Uterus (tissue), 2 donors: ENCODE results near the gene RNASE2.

Source experiments
- CTCF ChIP-seq, 4 experiments: fragments of 200-600 bp in 2 of 4; fragments of 450-650 bp in 2 of 4; sonication (generic) in 2 of 4; IDR thresholded peaks; one replicate each; pipeline ENCODE4 v1.5.1; 2016 to 2019; ENCODE audit warnings: antibody characterized with exemption in 4 of 4, mild to moderate bottlenecking in 2 of 4, moderate library complexity in 1 of 4
- POLR2A ChIP-seq, 2 donors: fragments of 450-650 bp; IDR thresholded peaks; one replicate each; pipeline ENCODE4 v1.6.1; 2016; ENCODE audit warnings: antibody characterized with exemption in 2 of 2, mild to moderate bottlenecking in 1 of 2, moderate library complexity in 1 of 2

GRCh38 chr14:20969336-20969735 is 14.0 kb downstream of the RNASE2 start:
- TF ChIP-seq CTCF (IDR thresholded peaks at IDR 0.05) (no peak), POLR2A (IDR thresholded peaks at IDR 0.05) (no peak)
